IPS-11a (cell line): Measurements from ENCODE around the gene CFC1B.
"Not testable (repeated sequence)": the region's sequence is repeated elsewhere in the genome, so short reads cannot be mapped to it uniquely, and the experiment has no call there.

Source experiments
- H3K4me3 ChIP-seq: one replicate; pipeline ENCODE4 v1.5.1; 2013; ENCODE audit warnings: low read depth, low read length, control low read depth

Gene CFC1B

DNA sequence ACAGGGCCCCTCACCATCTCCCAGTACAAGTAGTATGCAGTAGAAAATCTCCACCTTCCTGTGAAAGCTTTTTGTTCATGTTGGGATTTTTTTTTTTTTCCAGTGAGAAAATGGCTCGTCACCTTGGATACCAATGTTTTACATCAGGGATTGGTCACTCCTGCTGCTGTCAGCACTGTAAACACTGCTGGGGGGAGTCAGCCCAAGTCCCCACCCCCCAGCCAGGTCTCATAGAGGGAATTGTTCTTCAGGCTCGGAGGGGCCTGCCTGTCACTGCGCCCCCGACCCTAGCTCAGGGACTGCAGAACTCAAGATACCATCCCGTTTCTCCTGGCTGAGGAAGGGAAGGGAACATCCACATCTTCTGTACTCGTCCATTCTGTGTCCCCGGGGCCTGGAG, at the start of gene CFC1B:
CFC1B (plus strand) TSS at position 231 of the 400 bp plus-strand sequence. CDS start 263 bp downstream, outside the sequence.
- H3K4me3 ChIP-seq, result not testable (repeated sequence)

DNA sequence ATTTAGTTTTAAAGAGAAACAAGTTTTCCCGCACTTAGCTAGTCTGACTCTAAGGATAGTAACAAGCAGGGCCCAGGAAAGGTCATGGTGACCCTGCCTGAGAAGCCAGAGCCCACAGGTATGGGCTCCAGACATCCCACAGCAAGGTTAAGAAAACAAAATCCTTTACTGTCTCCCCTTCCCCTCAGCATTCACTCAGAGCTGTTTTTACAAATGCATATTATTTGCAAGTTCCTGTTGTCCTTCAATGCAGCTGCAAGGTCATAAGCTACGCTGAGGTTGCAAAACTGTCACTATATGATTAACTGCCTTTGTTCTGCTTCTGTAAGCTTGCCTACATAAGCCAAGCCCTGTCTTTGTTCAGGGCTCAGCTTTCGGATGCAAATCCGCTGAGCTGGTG, 29.9 kb upstream of the CFC1B start:
- H3K4me3 ChIP-seq, result not testable (repeated sequence)

DNA sequence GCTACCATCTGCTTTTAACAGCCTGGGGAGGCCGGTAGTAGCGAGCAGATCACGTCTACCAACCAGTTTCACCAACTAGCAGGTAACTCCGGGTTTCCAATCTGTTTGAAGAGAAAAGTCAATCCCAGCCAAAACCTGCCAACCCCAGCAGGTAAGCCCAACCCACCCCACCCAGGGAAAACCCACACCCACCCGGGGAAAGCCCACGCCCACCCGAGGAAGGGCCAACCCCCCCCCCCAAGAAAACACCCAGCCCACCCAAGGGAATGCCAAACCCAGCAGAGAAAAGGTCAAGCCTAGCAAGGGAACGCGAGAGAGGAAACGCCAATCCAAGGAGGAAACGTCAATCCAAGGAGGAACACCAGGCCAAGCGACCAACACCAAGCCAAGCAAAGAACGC, 11.8 kb upstream of the CFC1B start, which contains the start of gene POTEI:
POTEI (minus strand) TSS at position 101 of the 400 bp plus-strand sequence; CDS start at position 8, 93 bp downstream.
- H3K4me3 ChIP-seq, result not testable (repeated sequence)

DNA sequence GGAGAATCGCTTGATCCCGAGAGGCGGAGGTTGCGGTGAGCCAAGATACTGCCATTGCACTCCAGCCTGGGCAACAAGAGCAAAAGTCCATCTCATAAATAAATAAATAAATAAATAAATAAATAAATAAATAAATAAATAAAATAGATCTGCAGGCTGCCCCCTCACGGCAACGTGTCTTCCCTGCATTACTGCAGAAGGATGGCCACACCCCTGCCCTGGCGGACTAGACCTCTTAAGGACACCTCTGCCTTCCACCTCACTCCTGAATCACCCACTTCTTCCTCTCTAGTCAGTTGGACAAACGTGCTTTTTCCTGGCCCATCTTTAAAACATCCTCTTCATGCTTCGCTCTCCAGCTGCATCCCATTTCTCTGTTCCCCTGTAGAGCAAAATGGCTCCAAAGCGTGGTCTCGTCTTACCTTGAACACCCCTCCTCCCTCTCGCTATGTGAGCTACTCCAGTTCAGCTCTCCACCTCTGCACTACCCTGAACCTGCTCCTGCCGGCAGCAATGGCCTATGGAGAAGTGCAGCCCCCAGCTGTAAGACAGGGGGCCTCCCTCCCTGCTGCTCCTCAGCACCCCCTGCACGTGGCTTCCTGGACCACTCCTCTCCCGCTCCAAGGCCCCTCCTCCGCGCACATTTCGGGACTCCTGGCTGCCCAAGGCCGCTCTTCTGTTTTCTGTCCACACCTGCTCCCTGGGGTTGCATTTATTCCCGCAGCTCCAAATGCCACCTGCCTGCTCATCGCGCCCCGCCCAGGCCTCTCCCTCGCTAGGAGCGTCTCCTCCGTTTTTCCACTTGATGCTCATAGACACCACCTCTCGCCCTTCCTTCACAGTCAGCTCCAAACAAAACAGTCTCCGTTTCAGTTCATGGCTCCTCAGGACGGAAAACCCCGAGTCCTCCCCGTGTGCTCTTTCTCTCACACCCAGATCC, 9.9 kb upstream of the CFC1B start:
- not testable (repeated sequence) for H3K4me3 ChIP-seq

DNA sequence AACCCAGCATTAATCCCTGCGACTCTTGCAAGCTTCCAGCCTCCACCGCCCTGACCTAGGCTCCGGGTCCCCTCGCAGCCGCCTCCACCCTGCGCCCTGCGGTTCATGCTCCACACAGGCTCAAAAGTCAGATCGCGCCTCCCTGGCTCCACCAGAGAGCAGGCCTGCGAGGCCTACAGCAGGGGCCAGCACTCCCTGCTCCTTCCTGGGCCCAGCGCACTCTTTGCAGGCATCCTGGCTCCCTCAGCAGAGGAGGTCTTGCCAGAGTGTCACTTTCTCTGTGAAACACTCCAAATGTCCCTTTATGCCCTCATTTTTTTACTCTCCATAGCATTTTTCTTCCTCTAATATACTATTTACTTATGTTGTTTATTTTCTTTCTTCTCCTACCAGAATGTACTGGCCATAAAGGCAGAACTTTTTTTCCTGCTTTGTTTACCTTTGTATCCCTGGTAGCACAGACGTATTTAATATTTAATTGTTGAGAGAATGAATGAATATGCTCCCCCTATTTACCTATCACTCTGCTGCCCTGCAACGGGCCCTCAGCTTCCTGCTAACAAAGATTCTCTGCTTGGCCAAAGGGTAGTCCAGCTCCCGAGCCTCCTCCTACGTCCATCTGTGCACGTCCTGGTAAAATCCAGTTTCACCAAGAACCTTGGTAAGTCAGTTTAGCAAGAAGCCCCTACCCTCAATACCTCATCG, 9.1 kb upstream of the CFC1B start:
- not testable (repeated sequence) for H3K4me3 ChIP-seq

DNA sequence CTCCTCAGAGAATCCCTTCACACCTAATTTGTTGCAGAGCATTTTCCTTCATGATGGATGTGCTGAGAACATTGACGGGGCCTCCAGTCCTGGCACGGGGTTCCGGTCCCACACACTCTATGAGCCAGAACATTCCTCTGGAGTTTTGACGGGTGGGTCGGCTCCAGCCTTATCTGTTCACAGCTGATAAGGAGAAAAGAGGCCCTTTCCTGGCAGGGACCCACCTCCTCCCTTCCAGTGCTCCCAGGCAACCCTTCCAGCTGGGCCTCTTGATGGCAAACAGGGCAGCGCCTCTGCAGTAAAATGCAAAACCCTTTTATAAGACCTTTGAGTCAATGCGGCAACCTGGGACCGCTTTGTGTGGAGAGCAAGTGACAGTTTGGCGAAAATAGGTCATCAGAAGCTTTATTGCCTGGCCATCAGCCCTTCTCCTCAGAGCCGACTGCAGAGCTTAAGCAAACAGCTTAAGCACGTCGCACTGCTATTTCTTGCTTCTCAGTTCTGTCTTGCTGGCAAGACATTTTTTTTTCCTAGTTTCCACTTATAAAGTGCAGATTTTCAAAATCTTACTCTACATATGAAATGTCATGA, 2.4 kb upstream of the CFC1B start:
- H3K4me3 ChIP-seq, result not testable (repeated sequence)

DNA sequence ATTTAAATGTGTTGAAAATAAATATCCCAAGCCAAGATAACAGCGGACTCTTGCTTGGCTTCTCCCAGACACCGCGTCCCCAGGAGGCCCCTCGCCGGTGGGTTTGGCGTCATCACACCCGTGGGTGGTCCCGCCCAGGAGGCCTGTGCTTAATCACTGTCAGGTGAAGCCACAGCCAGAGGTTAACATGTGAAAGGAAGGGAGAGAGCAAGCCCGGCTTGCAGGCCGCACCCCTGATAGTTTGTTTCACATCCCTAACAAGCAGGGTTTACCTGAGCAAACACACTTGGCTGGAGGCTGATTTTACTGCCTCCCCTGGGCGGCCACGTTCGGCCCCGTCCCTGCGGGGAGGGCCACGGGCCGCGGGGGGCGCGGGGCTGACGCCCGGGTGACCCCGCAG, 1.4 kb downstream of the CFC1B start:
- not testable (repeated sequence) for H3K4me3 ChIP-seq

DNA sequence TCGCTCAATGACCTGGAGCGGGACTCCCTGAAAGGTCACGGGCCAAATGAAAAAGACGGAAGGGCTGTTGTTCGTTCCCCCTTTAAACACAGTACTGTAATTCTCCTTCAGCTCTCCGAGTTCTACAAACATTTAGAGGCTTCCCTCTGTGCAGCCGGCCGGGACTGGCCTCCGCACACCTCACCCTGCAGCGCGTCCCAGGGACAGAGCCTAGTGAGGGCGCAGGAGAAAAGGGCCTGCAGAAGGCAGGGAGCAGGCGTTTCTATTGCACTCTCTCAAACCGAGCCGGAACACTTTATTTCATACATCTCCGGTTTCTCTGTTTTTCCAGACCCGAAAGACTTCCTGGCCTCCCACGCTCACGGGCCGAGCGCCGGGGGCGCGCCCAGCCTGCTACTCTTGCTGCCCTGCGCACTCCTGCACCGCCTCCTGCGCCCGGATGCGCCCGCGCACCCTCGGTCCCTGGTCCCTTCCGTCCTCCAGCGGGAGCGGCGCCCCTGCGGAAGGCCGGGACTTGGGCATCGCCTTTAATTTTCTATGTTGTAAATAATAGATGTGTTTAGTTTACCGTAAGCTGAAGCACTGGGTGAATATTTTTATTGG, 6.4 kb downstream of the CFC1B start:
- not testable (repeated sequence) for H3K4me3 ChIP-seq

DNA sequence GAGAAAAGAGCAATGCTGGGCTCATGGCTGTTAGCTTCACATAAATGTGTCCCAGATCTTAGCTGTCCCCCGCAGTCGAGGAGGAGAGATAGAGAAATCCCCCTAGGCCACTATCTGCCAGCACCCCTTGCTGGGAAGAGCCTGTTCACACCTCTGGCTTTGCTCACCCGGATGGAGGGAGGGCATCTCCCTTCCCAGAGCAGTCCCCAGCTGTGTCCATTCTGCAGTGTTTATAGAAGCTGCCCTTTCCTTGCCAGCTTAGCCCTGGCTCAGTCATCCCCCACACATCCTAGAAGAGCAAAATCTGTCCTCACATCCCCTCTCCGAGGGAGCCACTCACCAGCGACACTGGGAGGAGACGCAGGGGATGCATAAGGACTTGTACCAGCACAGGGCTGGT, 8.5 kb downstream of the CFC1B start:
- not testable (repeated sequence) for H3K4me3 ChIP-seq

DNA sequence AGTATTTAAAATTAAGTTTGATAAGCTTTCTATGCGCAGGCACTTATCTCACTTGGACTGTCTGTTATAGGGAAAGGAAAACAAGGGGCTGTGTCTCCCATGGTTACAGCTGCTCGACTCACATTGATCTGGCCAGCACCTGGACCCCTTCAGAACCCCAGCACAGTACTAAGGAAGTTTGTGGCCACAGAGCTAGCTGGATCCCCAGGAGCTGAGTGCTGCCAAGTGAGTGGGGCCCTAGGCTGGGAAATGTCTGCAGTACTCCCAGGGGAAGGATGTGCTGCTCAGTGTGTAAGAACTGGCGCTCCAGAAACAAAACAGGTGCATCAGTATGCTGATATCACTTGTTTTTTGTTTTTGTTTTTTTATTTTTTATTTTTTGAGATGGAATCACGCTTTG, 9.2 kb downstream of the CFC1B start:
- not testable (repeated sequence) for H3K4me3 ChIP-seq

DNA sequence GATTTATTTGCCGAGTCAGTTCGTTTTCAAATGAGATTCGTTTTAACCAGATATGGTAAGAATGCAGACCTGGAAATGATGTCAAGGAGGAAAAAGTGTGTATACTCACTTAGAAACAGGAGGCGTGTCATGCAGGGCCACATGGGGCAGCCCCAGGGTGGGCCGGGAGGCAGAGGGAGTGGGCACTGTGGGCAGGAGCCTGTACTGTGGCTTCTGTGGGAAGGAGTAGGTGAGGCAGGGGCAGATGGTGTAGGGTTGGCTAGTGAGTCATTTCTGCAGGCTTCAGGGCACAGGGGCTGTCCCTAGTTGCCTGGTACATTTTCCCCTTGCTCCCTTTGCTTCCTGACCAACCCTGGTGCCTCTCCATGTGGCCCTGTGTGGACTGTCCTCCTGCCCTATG, 10.2 kb downstream of the CFC1B start:
- not testable (repeated sequence) for H3K4me3 ChIP-seq

DNA sequence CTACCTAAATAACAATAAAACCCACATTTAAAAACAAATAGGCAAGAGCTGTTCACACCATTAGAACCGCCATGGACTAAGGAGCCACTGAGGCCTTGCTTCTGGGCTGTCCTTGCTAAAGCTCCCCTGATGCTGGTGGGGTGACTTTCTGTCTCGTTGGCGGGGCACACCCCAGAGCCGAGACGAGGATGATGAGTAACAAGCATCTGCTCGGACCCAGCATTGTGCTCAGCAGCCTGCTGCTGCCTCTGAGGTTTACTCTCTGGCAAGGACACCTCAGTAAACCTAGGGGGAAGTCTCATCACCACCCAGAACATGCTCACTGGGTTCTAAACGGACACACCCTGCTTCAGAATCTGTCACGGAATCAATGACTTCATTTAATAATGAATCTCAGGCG, 10.7 kb downstream of the CFC1B start:
- H3K4me3 ChIP-seq, result not testable (repeated sequence)

DNA sequence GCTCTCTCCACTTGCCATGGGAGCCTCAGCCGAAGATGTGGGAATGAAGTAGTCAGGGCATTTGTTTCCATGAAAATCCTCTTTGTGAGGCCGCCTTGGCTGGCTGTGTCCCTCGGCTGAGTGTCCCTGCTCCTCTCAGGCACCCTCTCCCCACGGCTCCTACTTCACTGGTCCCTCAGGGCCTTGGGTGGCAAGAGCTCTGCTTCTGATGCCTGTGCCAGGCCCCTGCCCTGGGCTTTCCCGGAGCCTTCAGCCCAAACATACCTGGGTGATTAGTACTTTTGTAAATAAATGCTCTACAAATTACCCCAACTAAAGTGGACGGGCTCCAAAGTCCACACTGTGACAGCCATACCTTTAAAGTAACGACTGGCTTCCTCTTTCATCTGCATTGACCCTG, 15.6 kb downstream of the CFC1B start:
- not testable (repeated sequence) for H3K4me3 ChIP-seq

DNA sequence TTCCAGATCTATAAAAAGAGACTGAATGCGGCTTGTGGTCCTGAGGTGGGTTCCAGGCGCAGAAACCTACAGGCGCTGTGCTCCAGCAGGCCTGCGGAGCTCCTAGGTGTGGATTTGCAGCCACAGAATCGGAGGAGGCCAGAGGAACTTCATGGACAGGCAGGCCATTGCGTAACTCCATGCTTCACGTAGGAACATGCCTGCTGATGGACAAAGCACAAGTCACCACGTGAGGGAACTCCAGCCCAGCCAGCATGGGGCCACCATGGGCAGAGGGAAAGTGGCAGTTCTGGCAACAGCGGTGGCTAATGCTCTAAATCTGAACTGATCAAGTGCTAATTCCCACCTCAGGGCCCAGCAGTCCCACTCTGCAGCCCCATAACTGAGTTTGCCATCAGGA, 17.2 kb downstream of the CFC1B start:
- not testable (repeated sequence) for H3K4me3 ChIP-seq

DNA sequence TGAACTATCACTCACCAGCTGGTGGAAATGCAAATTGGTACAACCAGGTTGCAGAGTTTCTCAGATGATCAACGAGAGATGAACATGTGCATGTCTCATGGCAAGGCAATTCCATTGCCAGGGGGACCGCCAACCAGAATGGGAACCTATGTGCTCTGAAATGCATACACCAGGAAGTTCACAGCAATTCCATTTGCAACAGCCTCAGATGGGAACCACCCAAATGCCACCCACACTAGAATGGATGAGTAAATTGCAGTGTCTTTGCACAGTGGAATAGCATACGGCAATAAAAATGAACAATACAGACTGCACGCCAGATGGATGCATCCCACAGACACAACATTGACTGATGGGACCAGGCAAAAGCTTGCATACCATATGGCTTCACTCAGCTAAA, 21.8 kb downstream of the CFC1B start:
- H3K4me3 ChIP-seq, result not testable (repeated sequence)

DNA sequence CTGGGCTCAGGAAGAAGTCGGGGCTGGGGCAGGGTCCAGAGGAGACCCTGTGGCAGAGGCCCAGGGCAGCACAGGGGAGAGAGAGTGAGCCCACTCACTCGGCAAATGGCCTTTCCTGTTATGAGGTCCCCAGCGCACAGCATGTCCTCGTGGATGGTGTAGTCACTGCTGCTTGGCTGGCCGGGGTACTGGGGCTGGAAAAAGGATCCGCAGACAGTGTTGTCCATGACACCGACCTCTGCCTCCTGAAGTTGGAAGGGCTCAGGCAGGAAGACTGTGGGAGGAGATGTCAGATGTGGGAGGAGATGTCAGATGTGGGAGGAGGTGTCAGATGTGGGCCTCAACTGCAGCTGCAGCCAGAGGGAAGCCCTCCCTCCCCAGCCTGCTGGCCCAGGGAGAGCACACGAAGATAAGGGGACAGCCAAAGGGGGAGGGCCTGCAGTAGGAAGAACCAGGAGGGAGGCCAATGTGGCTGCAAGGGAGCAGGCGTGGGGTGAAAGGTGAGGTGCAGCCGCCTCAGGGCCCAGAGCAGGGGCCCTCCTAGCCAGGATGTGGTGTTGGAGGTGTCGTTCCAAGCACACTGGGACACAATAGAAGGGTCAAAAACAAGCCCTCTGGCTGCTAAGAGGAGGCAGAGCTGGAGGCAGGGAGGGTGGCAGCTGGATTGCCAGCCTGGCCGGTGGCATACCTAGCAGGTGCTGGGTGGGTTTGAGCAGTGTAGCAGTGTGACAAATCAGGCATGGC, 22.9 kb downstream of the CFC1B start:
- not testable (repeated sequence) for H3K4me3 ChIP-seq

DNA sequence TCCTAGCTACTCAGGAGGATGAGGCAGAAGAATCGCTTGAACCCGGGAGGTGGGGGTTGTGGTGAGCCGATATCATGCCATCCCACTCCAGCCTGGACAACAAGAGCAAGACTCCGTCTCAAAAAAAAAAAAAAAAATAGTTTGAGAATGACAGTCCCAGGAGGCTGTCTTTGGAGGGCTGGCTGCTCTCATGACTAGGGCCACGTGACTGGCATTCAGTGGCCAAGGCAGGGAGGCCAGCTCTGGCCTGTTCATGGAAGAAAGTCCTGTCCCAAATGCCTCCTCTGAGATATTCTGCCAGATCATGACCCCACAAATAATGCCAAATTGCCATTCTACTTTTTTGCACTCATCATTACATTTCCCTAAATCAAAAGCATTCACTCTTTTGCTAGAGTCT, 24.0 kb downstream of the CFC1B start:
- H3K4me3 ChIP-seq, result not testable (repeated sequence)

DNA sequence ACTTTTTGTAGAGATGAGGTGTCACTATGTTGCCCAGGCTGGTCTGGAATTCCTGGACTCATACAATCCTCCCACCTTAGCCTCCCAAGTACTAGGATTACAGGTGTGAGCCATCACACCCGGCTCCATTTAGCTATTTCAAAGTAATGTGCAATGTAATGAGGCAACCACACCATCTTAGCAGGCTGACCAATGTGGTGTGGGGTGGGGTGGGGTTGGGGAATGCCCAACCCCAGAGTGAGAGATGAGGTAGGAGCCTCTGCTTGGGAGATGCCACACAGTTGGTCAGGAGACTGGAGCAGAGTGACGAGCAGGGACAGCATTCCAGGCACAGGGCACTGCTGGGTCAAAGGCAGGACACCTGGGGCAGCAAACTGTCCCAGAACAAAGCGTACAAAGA, 27.4 kb downstream of the CFC1B start:
- H3K4me3 ChIP-seq, result not testable (repeated sequence)

DNA sequence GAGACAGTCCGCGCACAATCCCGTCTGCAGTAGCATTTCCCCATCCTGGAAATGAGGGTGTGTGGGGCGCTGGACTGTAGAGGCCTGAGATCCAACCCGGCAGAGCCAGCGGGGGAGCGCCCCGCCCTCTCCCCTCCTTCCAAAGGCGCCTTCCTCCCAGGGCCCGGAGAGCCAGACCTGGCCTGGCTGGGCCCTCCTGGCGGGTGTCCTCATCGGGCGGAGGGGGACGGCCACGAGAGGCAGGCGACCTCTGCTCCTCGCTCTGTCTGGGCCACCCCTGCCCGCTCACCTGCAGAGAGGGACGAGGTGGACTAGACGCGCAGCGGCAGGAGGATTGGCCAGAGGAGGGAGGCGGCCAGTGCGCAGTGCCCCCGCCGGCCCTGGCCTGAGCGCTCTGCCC, 28.5 kb downstream of the CFC1B start:
- not testable (repeated sequence) for H3K4me3 ChIP-seq

DNA sequence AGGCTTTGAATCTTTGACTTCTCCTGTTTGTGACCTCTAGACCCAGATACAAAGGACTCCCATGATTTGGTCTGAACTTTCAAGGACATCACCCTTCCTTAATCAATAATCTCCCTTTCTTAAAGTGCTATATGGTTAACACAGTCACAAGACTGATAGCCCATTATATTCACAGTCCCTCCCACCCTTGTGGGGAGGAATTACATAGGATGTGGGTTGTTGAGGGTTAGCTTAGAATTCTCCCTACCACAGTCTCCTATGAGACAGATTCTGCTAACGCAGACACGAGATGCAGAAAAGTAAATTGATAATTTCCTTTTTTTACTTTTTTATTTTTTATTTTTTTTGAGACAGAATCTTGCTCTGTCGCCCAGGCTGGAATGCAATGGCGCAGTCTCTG, 33.2 kb downstream of the CFC1B start:
- not testable (repeated sequence) for H3K4me3 ChIP-seq

DNA sequence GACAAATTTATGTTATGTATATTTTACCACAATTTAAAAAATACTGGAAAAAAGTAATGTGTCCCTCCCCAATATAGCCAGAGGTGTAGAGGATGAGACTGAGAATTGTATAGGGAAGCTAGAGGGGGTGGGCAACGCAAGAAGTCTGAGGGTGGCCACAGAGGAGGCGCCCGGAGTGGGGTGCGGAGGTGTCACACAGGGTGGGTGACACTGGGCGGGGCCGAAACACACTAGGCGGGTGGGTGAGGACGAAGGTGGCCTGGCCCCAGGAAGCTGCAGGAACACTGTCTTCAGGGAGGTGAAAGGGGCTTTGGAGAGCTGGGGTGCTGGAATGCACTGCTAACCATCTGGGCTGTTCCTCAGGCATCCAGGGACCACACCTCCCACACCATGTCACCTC, 35.4 kb downstream of the CFC1B start:
- not testable (repeated sequence) for H3K4me3 ChIP-seq
